H1 (cell line): ENCODE data around the gene RNF212. TPM values are rescaled to one million over a fixed set of nuclear protein-coding genes. Genes with fewer than 3 reads are reported as not detected.

ENCODE experiments used
- ATF2 ChIP-seq: IDR thresholded peaks from 2 replicates; pipeline ENCODE4 v1.6.1; 2012; ENCODE audit warnings: low read length, inconsistent platforms
- CBX5 ChIP-seq: fragments of 300-800, 300-1000 bp; sonication (generic); IDR thresholded peaks from 2 replicates; pipeline ENCODE4 v1.7.1; 2016; ENCODE audit warnings: antibody characterized with exemption, low read length, low read depth
- CEBPB ChIP-seq: IDR thresholded peaks from 2 replicates; pipeline ENCODE4 v1.6.1; 2012; ENCODE audit warnings: low read depth, low read length
- RAD21 ChIP-seq, 2 experiments: IDR thresholded peaks in 1 of 2; conservative IDR thresholded peaks in 1 of 2; 2 replicates each; pipeline ENCODE4 v1.6.1; 2011; ENCODE audit warnings: low read depth in 2 of 2, low read length in 2 of 2, improper control_type of control experiment in 1 of 2, inconsistent platforms in 1 of 2, mild to moderate bottlenecking in 1 of 2, moderate library complexity in 1 of 2
- RXRA ChIP-seq: IDR thresholded peaks from 2 replicates; pipeline ENCODE4 v1.6.1; 2011; ENCODE audit warnings: low read depth, mild to moderate bottlenecking, low read length, moderate library complexity; ENCODE audit not compliant: insufficient read depth
- SAP30 ChIP-seq: fragments of 300-600 bp; sonication (generic); IDR thresholded peaks from 2 replicates; pipeline ENCODE4 v1.7.1; 2012; ENCODE audit warnings: low read length, moderate library complexity, mild to moderate bottlenecking, inconsistent platforms; ENCODE audit not compliant: insufficient read depth, insufficient replicate concordance
- polyA plus RNA-seq, 7 experiments: library from polyadenylated mRNA; depleted of rRNA in 3 of 7; stranded (reverse) in 5 of 7; unstranded in 2 of 7; fragments of >200 nt in 5 of 7; fragments of 200-250 nt in 2 of 7; gene quantifications; 1 replicate in 5 of 7; 2 replicates in 1 of 7; 4 replicates in 1 of 7; pipeline versions ENCODE4 v1.2.1 to v1.2.3, GENCODE V29; 2011 to 2013; ENCODE audit warnings: missing spikeins in 2 of 7, mixed read lengths in 2 of 7
- total RNA-seq: library from RNA; stranded (reverse); fragmentation: NEBNext Ultra II Directional; extraction: Animal tissue kit (Norgen Biotek cat#: 25700); gene quantifications from 2 replicates; pipeline ENCODE4 v1.2.1, GENCODE V29; 2021

Gene RNF212
- total and polyA plus RNA-seq, 2 of the 8 experiments (the other 6 are each of a cell fraction or from before 2014, with no cell fraction given), result 3.4 to 5.4 TPM

- no peak for TF ChIP-seq ATF2
- no peak for TF ChIP-seq RXRA
- no peak for TF ChIP-seq SAP30
- TF ChIP-seq CBX5, result no peak
- TF ChIP-seq CEBPB, result no peak
- TF ChIP-seq RAD21 (IDR thresholded peaks at IDR 0.05 in 1 of 2, conservative IDR thresholded peaks at IDR 0.05 in 1 of 2; ENCODE audit: low read depth in 2 of 2, low read length in 2 of 2), result no peak
Observed at GRCh38 chr4:1109898-1110506, 3.4 kb downstream of the RNF212 start (continued).
